Measurements from ENCODE around the gene AMER3. TPM values are rescaled to one million over a fixed set of nuclear protein-coding genes. Genes with fewer than 3 reads are reported as not detected.

AMER3 gene
- total RNA-seq, 1 donor from 2014 or later: not detected

DNA sequence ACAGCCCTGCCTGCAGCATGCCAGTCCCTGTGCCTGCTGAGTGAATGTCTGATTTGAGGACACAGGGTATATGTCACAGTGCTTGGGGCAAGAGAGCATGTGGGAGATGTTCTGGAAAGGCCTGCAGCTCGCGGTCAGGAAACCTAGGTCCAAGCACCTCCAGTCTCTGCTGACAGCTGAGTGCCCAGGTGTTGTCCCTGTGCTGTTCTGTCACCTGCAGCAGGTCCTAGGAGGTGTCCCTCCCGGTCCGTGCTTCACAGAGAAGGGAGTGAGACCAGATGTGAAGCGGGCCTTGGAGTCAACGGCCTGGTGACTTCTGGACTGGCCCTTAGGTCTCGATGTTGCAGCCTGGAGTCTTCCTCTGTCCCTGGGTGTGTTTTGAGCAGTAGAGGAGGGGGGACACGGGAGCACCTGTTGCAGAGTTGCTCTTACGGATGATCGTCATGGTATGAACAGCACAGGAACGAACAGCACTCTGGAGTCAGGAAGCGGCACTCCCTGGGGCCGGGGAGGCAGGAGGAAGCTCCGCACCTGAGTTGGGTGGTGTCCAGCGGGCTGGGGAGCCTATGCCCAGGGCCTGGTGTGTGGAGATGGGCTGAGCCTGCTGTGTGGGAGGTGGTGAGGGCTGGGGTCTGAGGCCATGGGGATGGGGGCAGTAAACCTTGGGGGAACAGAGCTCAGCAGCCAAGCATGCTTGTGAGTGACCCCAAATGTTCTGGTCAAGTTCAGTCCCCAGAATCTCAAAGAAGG is 59.8 kb downstream of the AMER3 start:
- Mint-ChIP-seq H3K27me3 (ENCODE audit: low read depth) (peaks cover 24% of the 10 kb centered on the region), H3K36me3 (ENCODE audit: low read depth) (no peaks in the 10 kb centered on the region), H3K4me1 (ENCODE audit: low read depth) (peaks cover 5% of the 10 kb centered on the region), H3K4me3 (ENCODE audit: unreplicated experiment) (no peak overlapping the region), H3K27ac (ENCODE audit: unreplicated experiment) (no peak overlapping the region), H3K9me3 (ENCODE audit: low read depth) (no peaks in the 10 kb centered on the region)
- peak; percentile 77 for DNase-seq (ENCODE audit: low spot score)
- TF ChIP-seq, protein P1, sequence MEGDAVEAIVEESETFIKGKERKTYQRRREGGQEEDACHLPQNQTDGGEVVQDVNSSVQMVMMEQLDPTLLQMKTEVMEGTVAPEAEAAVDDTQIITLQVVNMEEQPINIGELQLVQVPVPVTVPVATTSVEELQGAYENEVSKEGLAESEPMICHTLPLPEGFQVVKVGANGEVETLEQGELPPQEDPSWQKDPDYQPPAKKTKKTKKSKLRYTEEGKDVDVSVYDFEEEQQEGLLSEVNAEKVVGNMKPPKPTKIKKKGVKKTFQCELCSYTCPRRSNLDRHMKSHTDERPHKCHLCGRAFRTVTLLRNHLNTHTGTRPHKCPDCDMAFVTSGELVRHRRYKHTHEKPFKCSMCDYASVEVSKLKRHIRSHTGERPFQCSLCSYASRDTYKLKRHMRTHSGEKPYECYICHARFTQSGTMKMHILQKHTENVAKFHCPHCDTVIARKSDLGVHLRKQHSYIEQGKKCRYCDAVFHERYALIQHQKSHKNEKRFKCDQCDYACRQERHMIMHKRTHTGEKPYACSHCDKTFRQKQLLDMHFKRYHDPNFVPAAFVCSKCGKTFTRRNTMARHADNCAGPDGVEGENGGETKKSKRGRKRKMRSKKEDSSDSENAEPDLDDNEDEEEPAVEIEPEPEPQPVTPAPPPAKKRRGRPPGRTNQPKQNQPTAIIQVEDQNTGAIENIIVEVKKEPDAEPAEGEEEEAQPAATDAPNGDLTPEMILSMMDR (IDR thresholded peaks at IDR 0.05): no peak

Other genes starting within 250 kb of the AMER3 start
- gene POTEI, start 246.2 kb upstream of the AMER3 start, total RNA-seq: 0.07 to 1.2 TPM (median 1.0 TPM) in 3 replicates
- not detected in 3 replicates for gene CFC1B, start 234.3 kb upstream of the AMER3 start, total RNA-seq
- not detected in 3 replicates for gene CFC1, start 156.0 kb upstream of the AMER3 start, total RNA-seq
- gene POTEJ, start 144.1 kb upstream of the AMER3 start, total RNA-seq: not detected in 3 replicates
- gene GPR148, start 26.5 kb upstream of the AMER3 start, total RNA-seq: not detected in 3 replicates
- 6.3 to 12.3 TPM (median 10.6 TPM) in 3 replicates for gene ARHGEF4, start 81.4 kb downstream of the AMER3 start, total RNA-seq

Measured in chondrocyte (in vitro differentiated cells).